ENCODE data around the gene LIMS1. TPM values are rescaled to one million over a fixed set of nuclear protein-coding genes. Genes with fewer than 3 reads are reported as not detected.

Gene LIMS1
- total and polyA plus RNA-seq, 2 donors (not counting 1 experiment from before 2014, with no cell fraction given): 14.0 to 22.1 TPM

- Histone ChIP-seq H3K27me3 (replicated peaks in 1 of 4; ENCODE audit: control extremely low read depth in 1 of 4, control insufficient read depth in 3 of 4, insufficient read depth in 4 of 4, low read length in 3 of 4) (no peaks in the 10 kb centered on the region), H4K20me1 (ENCODE audit: control insufficient read depth, insufficient read depth, low read length, poor library complexity, severe bottlenecking) (no peaks in the 10 kb centered on the region), H3K9me3 (ENCODE audit: control extremely low read depth in 1 of 3, control insufficient read depth in 2 of 3, insufficient read depth in 1 of 3, low read length in 2 of 3) (no peaks in the 10 kb centered on the region), H3K79me2 (ENCODE audit: control insufficient read depth, insufficient read depth, low read length) (peaks cover 38% of the 10 kb centered on the region), H3K9ac (ENCODE audit: low read length) (peak overlapping the region; percentile 49), H3K36me3 (replicated peaks in 1 of 2; ENCODE audit: control extremely low read depth in 1 of 2, control insufficient read depth in 1 of 2, extremely low read depth in 1 of 2, insufficient read depth in 2 of 2, low read length in 1 of 2) (no peaks in the 10 kb centered on the region), H3K4me3 (ENCODE audit: control extremely low read depth in 1 of 5, extremely low read depth in 1 of 5, insufficient read depth in 1 of 5, low read depth in 2 of 5, low read length in 4 of 5) (peak overlapping the region in 2 of 5 experiments; percentile 30 to 46), H2AFZ (ENCODE audit: insufficient read depth, low read depth, low read length, poor library complexity, severe bottlenecking) (no peak overlapping the region), H3K4me2 (replicated peaks; ENCODE audit: low read depth, low read length, poor library complexity, severe bottlenecking) (peak overlapping the region; percentile 69), H3K4me1 (ENCODE audit: control insufficient read depth in 2 of 2, insufficient read depth in 2 of 2, low read length in 2 of 2) (peaks cover 56 to 58% of the 10 kb centered on the region in 2 donors), H3K27ac (ENCODE audit: low read length in 2 of 2) (peak overlapping the region; percentile 58 to 69)
- Mint-ChIP-seq H3K4me1 (peaks cover 57% of the 10 kb centered on the region), H3K27ac (peak overlapping the region; percentile 82), H3K4me3 (peak overlapping the region; percentile 77), H3K9me3 (ENCODE audit: insufficient read depth) (no peaks in the 10 kb centered on the region), H3K27me3 (no peaks in the 10 kb centered on the region)
- ChIA-PET CTCF (interaction anchor here (1.1 to 15.4 kb wide), 7 partner anchors 9 to 36 kb away, joined by 4 to 290 read pairs (median 9); no protein-coding TSS in a partner anchor), POLR2A (interaction anchor here (0.8 to 2.4 kb wide), 2 partner anchors 8 to 16 kb away, joined by 5 to 10 read pairs; no protein-coding TSS in a partner anchor)
- no peak for TF ChIP-seq EZH2 (IDR thresholded peaks at IDR 0.05; ENCODE audit: borderline replicate concordance, insufficient read depth, low read depth, low read length, poor library complexity, severe bottlenecking)
- no peak for TF ChIP-seq CTCF (IDR thresholded peaks at IDR 0.05)
- WGBS (ENCODE audit: insufficient coverage): no CpG with 5 or more reads among the region's 3 CpGs
- intact Hi-C loops (cut with micrococcal nuclease): loop anchor here (1.0 kb wide), 3 partner anchors 8 to 16 kb away; no protein-coding TSS in a partner anchor
- ATAC-seq (ENCODE audit: low read depth): peak; percentile 2
- no peak for DNase-seq
These were observed 86.4 kb downstream of the LIMS1 start for GRCh38 chr2:108620656-108621055.

GRCh38 chr2:108621087-108621559 lies 86.9 kb downstream of the LIMS1 start:
- H3K27me3 Mint-ChIP-seq: no peaks in the 10 kb centered on the region
- no peaks in the 10 kb centered on the region for H3K9me3 ChIP-seq (ENCODE audit: control extremely low read depth in 1 of 3, control insufficient read depth in 2 of 3, insufficient read depth in 1 of 3, low read length in 2 of 3)
- peak overlapping the region; percentile 69 for H3K4me2 ChIP-seq (replicated peaks; ENCODE audit: low read depth, low read length, poor library complexity, severe bottlenecking)
- H3K36me3 ChIP-seq (replicated peaks in 1 of 2; ENCODE audit: control extremely low read depth in 1 of 2, control insufficient read depth in 1 of 2, extremely low read depth in 1 of 2, insufficient read depth in 2 of 2, low read length in 1 of 2): no peaks in the 10 kb centered on the region
- no peaks in the 10 kb centered on the region for H4K20me1 ChIP-seq (ENCODE audit: control insufficient read depth, insufficient read depth, low read length, poor library complexity, severe bottlenecking)
- no peaks in the 10 kb centered on the region for H3K9me3 Mint-ChIP-seq (ENCODE audit: insufficient read depth)
- CTCF ChIA-PET: interaction anchor here (1.1 to 15.4 kb wide), 7 partner anchors 9 to 37 kb away, joined by 4 to 290 read pairs (median 9); no protein-coding TSS in a partner anchor
- peaks cover 53% of the 10 kb centered on the region for H3K4me1 Mint-ChIP-seq
- no peaks in the 10 kb centered on the region for H3K27me3 ChIP-seq (replicated peaks in 1 of 4; ENCODE audit: control extremely low read depth in 1 of 4, control insufficient read depth in 3 of 4, insufficient read depth in 4 of 4, low read length in 3 of 4)
- H3K4me3 ChIP-seq (ENCODE audit: control extremely low read depth in 1 of 5, extremely low read depth in 1 of 5, insufficient read depth in 1 of 5, low read depth in 2 of 5, low read length in 4 of 5): peak overlapping the region in 4 of 5 experiments; percentile 30 to 72 (median 42)
- peaks cover 39% of the 10 kb centered on the region for H3K79me2 ChIP-seq (ENCODE audit: control insufficient read depth, insufficient read depth, low read length)
- peak overlapping the region; percentile 84 for H3K27ac Mint-ChIP-seq
- H3K4me3 Mint-ChIP-seq: peak overlapping the region; percentile 77
- peaks cover 51 to 53% of the 10 kb centered on the region in 2 donors for H3K4me1 ChIP-seq (ENCODE audit: control insufficient read depth in 2 of 2, insufficient read depth in 2 of 2, low read length in 2 of 2)
- ATAC-seq (ENCODE audit: low read depth): peak; percentile 99
- intact Hi-C loops (cut with micrococcal nuclease): loop anchor here (1.0 kb wide), 3 partner anchors 9 to 15 kb away; no protein-coding TSS in a partner anchor
- H3K9ac ChIP-seq (ENCODE audit: low read length): peak overlapping the region; percentile 49
- peak overlapping the region; percentile 58 to 69 for H3K27ac ChIP-seq (ENCODE audit: low read length in 2 of 2)
- H2AFZ ChIP-seq (ENCODE audit: insufficient read depth, low read depth, low read length, poor library complexity, severe bottlenecking): peak overlapping the region; percentile 20
- POLR2A ChIA-PET: interaction anchor here (0.7 to 2.4 kb wide), 3 partner anchors 9 to 15 kb away, joined by 3 to 10 read pairs (median 5); no protein-coding TSS in a partner anchor
- 0% methylated on average over 3 of the region's 8 CpGs for WGBS (ENCODE audit: insufficient coverage)
- TF ChIP-seq CTCF (IDR thresholded peaks at IDR 0.05): no peak
- no peak for TF ChIP-seq EZH2 (IDR thresholded peaks at IDR 0.05; ENCODE audit: borderline replicate concordance, insufficient read depth, low read depth, low read length, poor library complexity, severe bottlenecking)
- DNase-seq: peak; percentile 81

All from B cell (primary cell).